ENCODE results near the gene SLIT3.

SLIT3 gene

GRCh38 chr5:169157064-169157463, 143.9 kb downstream of the SLIT3 start:
- H4K20me1 ChIP-seq (ENCODE audit: control insufficient read depth, insufficient read depth, low read depth, low read length): no peaks in the 10 kb centered on the region
- H3K36me3 ChIP-seq (ENCODE audit: control insufficient read depth, low read length): no peaks in the 10 kb centered on the region
- H3K4me2 ChIP-seq (ENCODE audit: low read length): no peak overlapping the region
- H3F3A ChIP-seq (ENCODE audit: control insufficient read depth, insufficient read depth): no peaks in the 10 kb centered on the region
- no peaks in the 10 kb centered on the region for H3K4me1 ChIP-seq (ENCODE audit: control insufficient read depth, low read length)
- no peak overlapping the region for H3K27ac ChIP-seq (ENCODE audit: low read depth, low read length)
- H3K79me2 ChIP-seq (ENCODE audit: control insufficient read depth, low read length): no peaks in the 10 kb centered on the region
- H3K9me2 ChIP-seq (replicated peaks; ENCODE audit: control insufficient read depth, low read length): no peaks in the 10 kb centered on the region
- no peak for TF ChIP-seq EZH2phosphoT487 (IDR thresholded peaks at IDR 0.05; ENCODE audit: borderline replicate concordance, low read length)
- TF ChIP-seq, protein P1, sequence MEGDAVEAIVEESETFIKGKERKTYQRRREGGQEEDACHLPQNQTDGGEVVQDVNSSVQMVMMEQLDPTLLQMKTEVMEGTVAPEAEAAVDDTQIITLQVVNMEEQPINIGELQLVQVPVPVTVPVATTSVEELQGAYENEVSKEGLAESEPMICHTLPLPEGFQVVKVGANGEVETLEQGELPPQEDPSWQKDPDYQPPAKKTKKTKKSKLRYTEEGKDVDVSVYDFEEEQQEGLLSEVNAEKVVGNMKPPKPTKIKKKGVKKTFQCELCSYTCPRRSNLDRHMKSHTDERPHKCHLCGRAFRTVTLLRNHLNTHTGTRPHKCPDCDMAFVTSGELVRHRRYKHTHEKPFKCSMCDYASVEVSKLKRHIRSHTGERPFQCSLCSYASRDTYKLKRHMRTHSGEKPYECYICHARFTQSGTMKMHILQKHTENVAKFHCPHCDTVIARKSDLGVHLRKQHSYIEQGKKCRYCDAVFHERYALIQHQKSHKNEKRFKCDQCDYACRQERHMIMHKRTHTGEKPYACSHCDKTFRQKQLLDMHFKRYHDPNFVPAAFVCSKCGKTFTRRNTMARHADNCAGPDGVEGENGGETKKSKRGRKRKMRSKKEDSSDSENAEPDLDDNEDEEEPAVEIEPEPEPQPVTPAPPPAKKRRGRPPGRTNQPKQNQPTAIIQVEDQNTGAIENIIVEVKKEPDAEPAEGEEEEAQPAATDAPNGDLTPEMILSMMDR (IDR thresholded peaks at IDR 0.05; ENCODE audit: low read depth, low read length, poor library complexity, severe bottlenecking): no peak
- no peak overlapping the region for H3K4me3 ChIP-seq (ENCODE audit: low read length)
- no peaks in the 10 kb centered on the region for H3K9me3 ChIP-seq (ENCODE audit: control insufficient read depth, insufficient read depth, low read length)
- no peaks in the 10 kb centered on the region for H3K27me3 ChIP-seq (ENCODE audit: control insufficient read depth, low read length)

- no peaks in the 10 kb centered on the region for H3K9me2 ChIP-seq (replicated peaks; ENCODE audit: control insufficient read depth, low read length)
- no peaks in the 10 kb centered on the region for H4K20me1 ChIP-seq (ENCODE audit: control insufficient read depth, insufficient read depth, low read depth, low read length)
- H3K27ac ChIP-seq (ENCODE audit: low read depth, low read length): no peak overlapping the region
- H3K4me1 ChIP-seq (ENCODE audit: control insufficient read depth, low read length): no peaks in the 10 kb centered on the region
- H3K9me3 ChIP-seq (ENCODE audit: control insufficient read depth, insufficient read depth, low read length): no peaks in the 10 kb centered on the region
- no peak overlapping the region for H3K4me3 ChIP-seq (ENCODE audit: low read length)
- H3K4me2 ChIP-seq (ENCODE audit: low read length): no peak overlapping the region
- H3K27me3 ChIP-seq (ENCODE audit: control insufficient read depth, low read length): no peaks in the 10 kb centered on the region
- H3K79me2 ChIP-seq (ENCODE audit: control insufficient read depth, low read length): no peaks in the 10 kb centered on the region
- H3K36me3 ChIP-seq (ENCODE audit: control insufficient read depth, low read length): no peaks in the 10 kb centered on the region
- H3F3A ChIP-seq (ENCODE audit: control insufficient read depth, insufficient read depth): no peaks in the 10 kb centered on the region
- TF ChIP-seq, protein P1 (IDR thresholded peaks at IDR 0.05; ENCODE audit: low read depth, low read length, poor library complexity, severe bottlenecking): no peak
- TF ChIP-seq EZH2phosphoT487 (IDR thresholded peaks at IDR 0.05; ENCODE audit: borderline replicate concordance, low read length): no peak
These were observed 146.3 kb downstream of the SLIT3 start for GRCh38 chr5:169154679-169155078.

- Histone ChIP-seq H3F3A (ENCODE audit: control insufficient read depth, insufficient read depth) (no peaks in the 10 kb centered on the region), H3K4me2 (ENCODE audit: low read length) (no peak overlapping the region), H4K20me1 (ENCODE audit: control insufficient read depth, insufficient read depth, low read depth, low read length) (no peaks in the 10 kb centered on the region), H3K36me3 (ENCODE audit: control insufficient read depth, low read length) (no peaks in the 10 kb centered on the region), H3K4me3 (ENCODE audit: low read length) (no peak overlapping the region), H3K27ac (ENCODE audit: low read depth, low read length) (no peak overlapping the region), H3K27me3 (ENCODE audit: control insufficient read depth, low read length) (no peaks in the 10 kb centered on the region), H3K79me2 (ENCODE audit: control insufficient read depth, low read length) (no peaks in the 10 kb centered on the region), H3K4me1 (ENCODE audit: control insufficient read depth, low read length) (no peaks in the 10 kb centered on the region), H3K9me3 (ENCODE audit: control insufficient read depth, insufficient read depth, low read length) (no peaks in the 10 kb centered on the region), H3K9me2 (replicated peaks; ENCODE audit: control insufficient read depth, low read length) (no peaks in the 10 kb centered on the region)
- TF ChIP-seq, protein P1 (IDR thresholded peaks at IDR 0.05; ENCODE audit: low read depth, low read length, poor library complexity, severe bottlenecking): no peak
- no peak for TF ChIP-seq EZH2phosphoT487 (IDR thresholded peaks at IDR 0.05; ENCODE audit: borderline replicate concordance, low read length)
These were observed 147.5 kb downstream of the SLIT3 start for GRCh38 chr5:169153405-169153804.

DNA sequence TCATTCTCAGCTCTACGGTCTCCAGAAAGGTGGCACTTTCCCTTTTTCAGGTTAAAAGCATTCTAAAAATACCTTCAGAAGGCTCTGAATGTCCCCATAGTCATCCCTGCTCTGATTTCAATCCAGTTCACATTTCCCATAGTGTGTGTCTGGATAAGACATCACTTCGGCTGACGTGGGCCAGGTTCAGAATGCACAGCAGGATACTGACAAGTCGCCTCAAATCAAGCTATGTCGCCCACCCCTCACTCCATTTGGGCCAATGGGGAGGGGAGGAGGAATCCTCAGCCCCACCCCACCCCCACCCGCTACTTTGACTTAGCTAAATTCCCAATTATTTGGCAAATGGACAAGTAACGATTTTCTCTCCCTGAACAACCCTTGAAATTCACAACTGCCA, 148.0 kb downstream of the SLIT3 start:
- no peaks in the 10 kb centered on the region for H3K9me2 ChIP-seq (replicated peaks; ENCODE audit: control insufficient read depth, low read length)
- H3K4me3 ChIP-seq (ENCODE audit: low read length): no peak overlapping the region
- H3F3A ChIP-seq (ENCODE audit: control insufficient read depth, insufficient read depth): no peaks in the 10 kb centered on the region
- no peak for TF ChIP-seq EZH2phosphoT487 (IDR thresholded peaks at IDR 0.05; ENCODE audit: borderline replicate concordance, low read length)
- TF ChIP-seq, protein P1 (IDR thresholded peaks at IDR 0.05; ENCODE audit: low read depth, low read length, poor library complexity, severe bottlenecking): no peak
- no peaks in the 10 kb centered on the region for H3K79me2 ChIP-seq (ENCODE audit: control insufficient read depth, low read length)
- H3K4me2 ChIP-seq (ENCODE audit: low read length): no peak overlapping the region
- no peaks in the 10 kb centered on the region for H3K9me3 ChIP-seq (ENCODE audit: control insufficient read depth, insufficient read depth, low read length)
- H4K20me1 ChIP-seq (ENCODE audit: control insufficient read depth, insufficient read depth, low read depth, low read length): no peaks in the 10 kb centered on the region
- H3K27ac ChIP-seq (ENCODE audit: low read depth, low read length): no peak overlapping the region
- no peaks in the 10 kb centered on the region for H3K36me3 ChIP-seq (ENCODE audit: control insufficient read depth, low read length)
- H3K4me1 ChIP-seq (ENCODE audit: control insufficient read depth, low read length): no peaks in the 10 kb centered on the region
- H3K27me3 ChIP-seq (ENCODE audit: control insufficient read depth, low read length): no peaks in the 10 kb centered on the region

Data from DOHH2 (cell line).